Subcutaneous abdominal adipose tissue (tissue), 5 donors: ENCODE results near the gene MTAP.

ENCODE experiments used
- H3K27ac ChIP-seq: one replicate; pipeline ENCODE4 v1.7.0; 2013; ENCODE audit warnings: low read depth, mild to moderate bottlenecking, inconsistent platforms, low read length, moderate library complexity
- H3K27me3 ChIP-seq, 5 donors: one replicate each; pipeline ENCODE4 v1.7.0; 2013; ENCODE audit warnings: low read length in 5 of 5, inconsistent platforms in 1 of 5; ENCODE audit not compliant: control insufficient read depth in 5 of 5, insufficient read depth in 4 of 5
- H3K36me3 ChIP-seq, 5 donors: one replicate each; pipeline ENCODE4 v1.7.0; 2013; ENCODE audit warnings: low read length in 5 of 5; ENCODE audit not compliant: control insufficient read depth in 5 of 5, insufficient read depth in 5 of 5
- H3K4me1 ChIP-seq, 5 donors: one replicate each; pipeline ENCODE4 v1.7.0; 2013; ENCODE audit warnings: low read length in 5 of 5, mild to moderate bottlenecking in 3 of 5, moderate library complexity in 1 of 5; ENCODE audit not compliant: control insufficient read depth in 5 of 5, insufficient read depth in 5 of 5
- H3K4me3 ChIP-seq, 5 donors: one replicate each; pipeline ENCODE4 v1.7.0; 2013; ENCODE audit warnings: low read length in 5 of 5, low read depth in 1 of 5
- H3K9ac ChIP-seq, 5 donors: one replicate each; pipeline ENCODE4 v1.7.0; 2013; ENCODE audit warnings: low read length in 5 of 5, mild to moderate bottlenecking in 4 of 5, moderate library complexity in 3 of 5
- H3K9me3 ChIP-seq, 5 donors: one replicate each; pipeline ENCODE4 v1.7.0; 2013; ENCODE audit warnings: low read length in 5 of 5; ENCODE audit not compliant: control insufficient read depth in 5 of 5
- donor health status: healthy.
- donor health status: healthy.
- donor health status: healthy.
- donor health status: healthy.
- donor health status: healthy.

Gene MTAP

GRCh38 chr9:21778304-21778703, 24.1 kb upstream of the MTAP start:
- Histone ChIP-seq H3K9me3 (no peaks in the 10 kb centered on the region), H3K9ac (no peak overlapping the region), H3K27ac (no peak overlapping the region), H3K4me3 (no peak overlapping the region), H3K27me3 (no peaks in the 10 kb centered on the region), H3K36me3 (no peaks in the 10 kb centered on the region), H3K4me1 (no peaks in the 10 kb centered on the region)

DNA sequence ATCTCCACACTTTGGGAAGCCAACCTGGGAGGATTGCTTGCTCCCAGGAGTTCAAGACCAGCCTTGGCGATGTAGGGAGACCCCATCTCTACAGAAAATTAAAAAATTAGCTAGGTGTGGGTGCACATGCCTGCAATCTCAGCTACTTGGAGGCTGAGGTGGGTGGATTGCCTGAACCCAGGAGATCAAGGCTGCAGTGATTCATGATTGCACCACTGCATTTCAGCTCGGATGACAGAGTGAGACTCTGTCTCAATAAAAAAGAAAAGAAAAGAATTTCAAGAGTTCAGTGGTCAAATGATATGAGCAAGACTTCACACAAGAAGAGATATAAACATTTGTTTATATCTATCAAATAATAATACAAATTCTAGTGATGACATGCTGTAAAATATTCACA, 23.0 kb upstream of the MTAP start:
- H3K4me3 ChIP-seq, result no peak overlapping the region
- no peak overlapping the region for H3K27ac ChIP-seq
- H3K9ac ChIP-seq, result no peak overlapping the region
- no peaks in the 10 kb centered on the region for H3K27me3 ChIP-seq
- H3K4me1 ChIP-seq, result no peaks in the 10 kb centered on the region
- H3K9me3 ChIP-seq, result no peaks in the 10 kb centered on the region
- H3K36me3 ChIP-seq, result no peaks in the 10 kb centered on the region

GRCh38 chr9:21781656-21782055, 20.8 kb upstream of the MTAP start:
- no peak overlapping the region for H3K4me3 ChIP-seq
- H3K9me3 ChIP-seq, result no peaks in the 10 kb centered on the region
- H3K36me3 ChIP-seq, result no peaks in the 10 kb centered on the region
- H3K4me1 ChIP-seq, result no peaks in the 10 kb centered on the region
- no peak overlapping the region for H3K9ac ChIP-seq
- H3K27ac ChIP-seq, result no peak overlapping the region
- no peaks in the 10 kb centered on the region for H3K27me3 ChIP-seq

GRCh38 chr9:21782205-21782604, 20.2 kb upstream of the MTAP start:
- Histone ChIP-seq H3K36me3 (no peaks in the 10 kb centered on the region), H3K9ac (no peak overlapping the region), H3K4me1 (no peaks in the 10 kb centered on the region), H3K4me3 (no peak overlapping the region), H3K27me3 (no peaks in the 10 kb centered on the region), H3K9me3 (no peaks in the 10 kb centered on the region), H3K27ac (no peak overlapping the region)

- Histone ChIP-seq H3K27ac (peak overlapping the region; percentile 13), H3K9ac (no peak overlapping the region), H3K4me1 (no peaks in the 10 kb centered on the region), H3K4me3 (no peak overlapping the region), H3K27me3 (peaks cover 0 to 4% (median 0%) of the 10 kb centered on the region in 5 donors), H3K9me3 (no peaks in the 10 kb centered on the region), H3K36me3 (no peaks in the 10 kb centered on the region)
Measured at GRCh38 chr9:21788752-21789151, 13.7 kb upstream of the MTAP start.

DNA sequence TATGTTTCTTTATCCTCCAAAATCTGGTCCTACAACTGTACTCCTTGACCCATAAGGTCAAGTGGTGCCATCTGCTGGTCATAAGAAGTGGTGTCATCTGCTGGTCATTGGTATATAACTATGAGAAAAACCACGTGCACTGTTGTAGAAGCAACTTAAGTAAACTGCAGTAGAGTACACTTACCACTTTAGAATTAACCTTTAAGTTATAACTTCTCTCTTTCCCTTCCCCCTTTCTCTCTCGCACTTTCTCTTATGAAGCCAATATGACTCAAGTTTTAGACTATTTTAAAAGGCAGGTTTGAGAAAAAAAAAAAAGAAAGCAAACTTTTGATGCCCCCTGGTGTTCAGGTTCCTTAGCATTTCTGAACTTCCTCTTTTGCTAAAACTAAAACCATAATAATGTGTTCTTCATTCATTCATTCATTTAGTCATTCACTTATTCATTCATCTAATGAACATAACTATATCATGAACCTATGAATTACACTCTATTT, 12.8 kb upstream of the MTAP start:
- no peak overlapping the region for H3K9ac ChIP-seq
- peaks cover 0 to 4% (median 0%) of the 10 kb centered on the region in 5 donors for H3K27me3 ChIP-seq
- H3K27ac ChIP-seq, result no peak overlapping the region
- no peaks in the 10 kb centered on the region for H3K4me1 ChIP-seq
- H3K4me3 ChIP-seq, result peak overlapping the region in 4 of 5 donors; percentile 16 to 43 (median 30)
- no peaks in the 10 kb centered on the region for H3K36me3 ChIP-seq
- H3K9me3 ChIP-seq, result no peaks in the 10 kb centered on the region

- Histone ChIP-seq H3K4me3 (no peak overlapping the region), H3K27ac (no peak overlapping the region), H3K27me3 (peaks cover 0 to 16% (median 3%) of the 10 kb centered on the region in 5 donors), H3K9ac (no peak overlapping the region), H3K9me3 (no peaks in the 10 kb centered on the region), H3K36me3 (no peaks in the 10 kb centered on the region), H3K4me1 (no peaks in the 10 kb centered on the region)
Measured at GRCh38 chr9:21795483-21795882, 7.0 kb upstream of the MTAP start.

DNA sequence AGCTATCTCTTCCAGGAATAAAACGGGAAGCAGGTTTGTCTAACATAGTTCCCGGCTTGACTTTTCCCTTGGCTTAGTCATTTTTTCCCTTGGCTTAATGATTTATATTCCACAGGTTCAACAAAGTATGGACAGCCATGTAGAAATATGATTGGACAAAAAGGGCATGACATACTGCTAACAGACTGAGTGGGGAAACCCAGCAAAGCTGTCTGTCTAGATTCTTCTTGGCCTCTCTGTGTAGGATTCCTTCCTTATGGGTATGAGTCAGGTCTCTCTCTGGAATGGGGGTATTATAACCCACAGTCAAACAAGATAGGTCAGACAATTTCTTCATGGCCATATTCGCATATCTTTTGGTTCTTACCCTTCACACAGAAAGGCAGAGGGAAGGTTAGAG, 5.7 kb upstream of the MTAP start:
- Histone ChIP-seq H3K27me3 (peaks cover 0 to 16% (median 3%) of the 10 kb centered on the region in 5 donors), H3K9ac (no peak overlapping the region), H3K27ac (no peak overlapping the region), H3K9me3 (no peaks in the 10 kb centered on the region), H3K4me1 (peaks cover 0 to 5% (median 4%) of the 10 kb centered on the region in 5 donors), H3K4me3 (no peak overlapping the region), H3K36me3 (no peaks in the 10 kb centered on the region)

GRCh38 chr9:21800931-21801682, 1.3 kb upstream of the MTAP start:
- peak overlapping the region; percentile 89 for H3K27ac ChIP-seq
- H3K36me3 ChIP-seq, result no peaks in the 10 kb centered on the region
- H3K9ac ChIP-seq, result peak overlapping the region in 3 of 5 donors; percentile 71 to 79 (median 73)
- peak overlapping the region; percentile 82 to 97 (median 86) for H3K4me3 ChIP-seq
- H3K27me3 ChIP-seq, result peaks cover 0 to 11% (median 0%) of the 10 kb centered on the region in 5 donors
- no peaks in the 10 kb centered on the region for H3K9me3 ChIP-seq
- peaks cover 2 to 40% (median 28%) of the 10 kb centered on the region in 5 donors for H3K4me1 ChIP-seq

GRCh38 chr9:21801683-21802417, 586 bp upstream of the MTAP start:
- Histone ChIP-seq H3K9me3 (no peaks in the 10 kb centered on the region), H3K27ac (peak overlapping the region; percentile 89), H3K4me3 (peak overlapping the region; percentile 82 to 97 (median 86)), H3K9ac (peak overlapping the region; percentile 71 to 79 (median 73)), H3K4me1 (peaks cover 2 to 43% (median 30%) of the 10 kb centered on the region in 5 donors), H3K36me3 (no peaks in the 10 kb centered on the region), H3K27me3 (peaks cover 0 to 5% (median 0%) of the 10 kb centered on the region in 5 donors)
